Liver (tissue), 3 donors: Measurements from ENCODE around the gene NHLRC2.

Source experiments
- FOXA1 ChIP-seq: IDR thresholded peaks from 2 replicates; pipeline ENCODE4 v1.6.1; 2016; ENCODE audit warnings: antibody characterized with exemption
- RAD21 ChIP-seq, 2 donors: IDR thresholded peaks; 2 replicates each; pipeline ENCODE4 v1.6.1; 2016; ENCODE audit warnings: antibody characterized with exemption in 2 of 2, mild to moderate bottlenecking in 2 of 2
- REST ChIP-seq: IDR thresholded peaks from 2 replicates; pipeline ENCODE4 v1.6.1; 2016; ENCODE audit warnings: antibody characterized with exemption, mild to moderate bottlenecking
- SP1 ChIP-seq: IDR thresholded peaks from 2 replicates; pipeline ENCODE4 v1.6.1; 2018; ENCODE audit warnings: antibody characterized with exemption, mild to moderate bottlenecking
- TAF1 ChIP-seq: conservative IDR thresholded peaks from 2 replicates; pipeline ENCODE4 v1.6.1; 2016; ENCODE audit warnings: antibody characterized with exemption, mild to moderate bottlenecking
- YY1 ChIP-seq: IDR thresholded peaks from 2 replicates; pipeline ENCODE4 v1.6.1; 2016; ENCODE audit warnings: antibody characterized with exemption, mild to moderate bottlenecking
- TF ChIP-seq, protein P1 (sequence below): fragments of 150-350 bp; IDR thresholded peaks from 2 replicates; pipeline ENCODE4 v1.5.1; 2017; ENCODE audit warnings: improper control_type of control experiment, low read depth, low read length; ENCODE audit not compliant: missing input control
- TF ChIP-seq, protein P2 (sequence below): IDR thresholded peaks from 2 replicates; pipeline ENCODE4 v1.6.1; 2016; ENCODE audit warnings: antibody characterized with exemption
- TF ChIP-seq, protein P3 (sequence below): IDR thresholded peaks from 2 replicates; pipeline ENCODE4 v1.6.1; 2016; ENCODE audit warnings: antibody characterized with exemption
- donor health status: healthy.
- donor health status: healthy.

- TF ChIP-seq, protein P1, sequence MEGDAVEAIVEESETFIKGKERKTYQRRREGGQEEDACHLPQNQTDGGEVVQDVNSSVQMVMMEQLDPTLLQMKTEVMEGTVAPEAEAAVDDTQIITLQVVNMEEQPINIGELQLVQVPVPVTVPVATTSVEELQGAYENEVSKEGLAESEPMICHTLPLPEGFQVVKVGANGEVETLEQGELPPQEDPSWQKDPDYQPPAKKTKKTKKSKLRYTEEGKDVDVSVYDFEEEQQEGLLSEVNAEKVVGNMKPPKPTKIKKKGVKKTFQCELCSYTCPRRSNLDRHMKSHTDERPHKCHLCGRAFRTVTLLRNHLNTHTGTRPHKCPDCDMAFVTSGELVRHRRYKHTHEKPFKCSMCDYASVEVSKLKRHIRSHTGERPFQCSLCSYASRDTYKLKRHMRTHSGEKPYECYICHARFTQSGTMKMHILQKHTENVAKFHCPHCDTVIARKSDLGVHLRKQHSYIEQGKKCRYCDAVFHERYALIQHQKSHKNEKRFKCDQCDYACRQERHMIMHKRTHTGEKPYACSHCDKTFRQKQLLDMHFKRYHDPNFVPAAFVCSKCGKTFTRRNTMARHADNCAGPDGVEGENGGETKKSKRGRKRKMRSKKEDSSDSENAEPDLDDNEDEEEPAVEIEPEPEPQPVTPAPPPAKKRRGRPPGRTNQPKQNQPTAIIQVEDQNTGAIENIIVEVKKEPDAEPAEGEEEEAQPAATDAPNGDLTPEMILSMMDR: no peak
- TF ChIP-seq YY1 (no peak), REST (no peak), TAF1 (no peak), FOXA1 (no peak), RAD21 (IDR thresholded peaks at IDR 0.05) (no peak), SP1 (no peak)
- TF ChIP-seq, protein P2, sequence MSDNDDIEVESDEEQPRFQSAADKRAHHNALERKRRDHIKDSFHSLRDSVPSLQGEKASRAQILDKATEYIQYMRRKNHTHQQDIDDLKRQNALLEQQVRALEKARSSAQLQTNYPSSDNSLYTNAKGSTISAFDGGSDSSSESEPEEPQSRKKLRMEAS: no peak
- TF ChIP-seq, protein P3, sequence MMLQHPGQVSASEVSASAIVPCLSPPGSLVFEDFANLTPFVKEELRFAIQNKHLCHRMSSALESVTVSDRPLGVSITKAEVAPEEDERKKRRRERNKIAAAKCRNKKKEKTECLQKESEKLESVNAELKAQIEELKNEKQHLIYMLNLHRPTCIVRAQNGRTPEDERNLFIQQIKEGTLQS: no peak
Measured at GRCh38 chr10:113916053-113916452, 61.6 kb downstream of the NHLRC2 start.
